Activated naive CD8-positive, alpha-beta T cell treated with anti-CD3 and anti-CD28 coated beads for 36 hours (primary cell): ENCODE measurements around the gene DCHS2. TPM values are rescaled to one million over a fixed set of nuclear protein-coding genes. Genes with fewer than 3 reads are reported as not detected.

Experiments
- DNase-seq: peaks from one replicate; pipeline ENCODE4 v3.0.0; 2021
- H3K27ac Mint-ChIP-seq: one replicate; pipeline ENCODE4 v1.8.0; 2022; ENCODE audit warnings: mild to moderate bottlenecking, moderate library complexity, mixed read lengths
- H3K27me3 Mint-ChIP-seq: one replicate; pipeline ENCODE4 v1.8.0; 2022; ENCODE audit warnings: mild to moderate bottlenecking, mixed read lengths
- H3K36me3 Mint-ChIP-seq: one replicate; pipeline ENCODE4 v1.8.0; 2021; ENCODE audit warnings: mild to moderate bottlenecking, mixed read lengths
- H3K4me1 Mint-ChIP-seq: one replicate; pipeline ENCODE4 v1.8.0; 2021; ENCODE audit warnings: mixed read lengths
- H3K4me3 Mint-ChIP-seq: one replicate; pipeline ENCODE4 v1.8.0; 2022; ENCODE audit warnings: mild to moderate bottlenecking, moderate library complexity, mixed read lengths
- H3K9me3 Mint-ChIP-seq: one replicate; pipeline ENCODE4 v1.8.0; 2022; ENCODE audit warnings: mixed read lengths
- total RNA-seq, 2 experiments: library from RNA; stranded (reverse); gene quantifications; one replicate each; pipeline ENCODE4 v1.2.3, GENCODE V29; 2021

DCHS2 gene
- total RNA-seq, 2 experiments from 2014 or later: not detected

DNA sequence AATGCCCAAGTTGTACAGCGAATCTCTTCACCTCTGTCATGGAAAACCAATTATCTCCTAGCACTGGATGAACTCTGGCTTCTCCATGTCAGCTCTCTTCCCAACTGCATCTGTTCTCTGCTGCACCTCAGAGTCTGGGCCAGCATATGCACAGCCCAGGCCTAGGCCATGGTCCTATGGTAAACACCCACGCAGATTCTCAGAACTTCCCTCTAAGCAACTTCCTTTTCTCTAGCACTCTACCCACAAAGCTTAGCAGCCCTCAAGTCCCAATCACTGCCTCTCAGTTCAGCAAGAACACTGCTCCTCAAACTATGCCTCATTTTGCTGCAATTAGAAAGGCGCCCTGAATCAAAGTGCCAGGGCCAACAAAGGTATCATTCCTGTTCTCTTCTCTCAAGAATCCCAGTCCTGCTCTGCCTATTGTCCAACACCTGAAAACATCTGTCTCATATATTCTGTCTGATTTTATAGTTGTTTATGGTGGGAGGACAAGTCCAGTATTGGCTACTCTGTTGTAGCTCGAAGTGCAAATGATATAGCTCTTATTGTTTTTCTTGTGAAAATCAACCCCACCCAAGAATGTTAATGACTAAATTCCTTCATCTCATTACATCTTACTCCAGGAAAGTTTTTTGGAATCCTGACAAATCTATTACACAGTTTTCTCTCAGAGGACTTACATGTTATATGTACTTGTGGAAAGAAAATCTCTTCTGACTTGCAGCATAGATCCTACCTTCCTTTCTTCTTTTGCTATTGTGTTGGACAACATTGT lies 85.4 kb downstream of the DCHS2 start:
- peaks cover 22% of the 10 kb centered on the region for H3K27me3 Mint-ChIP-seq
- H3K4me3 Mint-ChIP-seq: no peak overlapping the region
- peaks cover 7% of the 10 kb centered on the region for H3K9me3 Mint-ChIP-seq

DNA sequence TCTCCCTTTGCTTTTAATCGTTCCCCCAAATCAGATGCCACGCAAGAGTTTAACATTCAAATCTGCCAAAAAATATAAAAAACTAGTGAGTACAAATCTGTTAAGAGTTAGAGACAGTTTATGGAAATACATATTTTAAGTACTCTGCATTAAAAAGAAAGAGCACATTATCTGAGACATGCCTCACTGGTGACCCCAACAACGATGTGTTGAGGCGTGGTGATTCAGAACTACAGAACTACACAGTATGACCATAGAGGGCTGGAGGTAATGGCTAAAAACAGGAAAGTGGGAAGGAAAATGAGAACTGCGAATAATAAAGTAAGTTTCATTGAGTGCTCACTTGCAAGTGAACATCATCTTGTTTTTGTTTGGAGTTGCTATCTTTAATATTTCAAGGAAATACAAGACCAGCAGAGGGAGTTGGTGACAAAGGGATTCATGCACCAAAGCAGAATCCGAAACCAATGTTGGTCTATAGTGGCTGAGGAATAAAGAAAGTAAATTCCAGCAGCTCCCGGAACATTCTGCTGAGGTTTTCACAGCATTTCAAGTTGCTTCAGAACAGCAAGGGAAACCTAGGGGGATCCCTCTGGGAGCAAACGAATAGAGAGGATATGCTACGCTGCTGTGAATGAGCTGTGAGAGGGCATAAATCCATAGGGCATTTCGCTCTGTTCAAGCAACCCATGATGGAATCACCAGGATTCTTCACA lies 92.2 kb downstream of the DCHS2 start:
- no peak for DNase-seq
- Mint-ChIP-seq H3K27ac (no peak overlapping the region), H3K4me1 (no peaks in the 10 kb centered on the region), H3K36me3 (no peaks in the 10 kb centered on the region), H3K4me3 (no peak overlapping the region), H3K27me3 (peaks cover 12% of the 10 kb centered on the region), H3K9me3 (no peaks in the 10 kb centered on the region)

More for the DNA sequence above, 85.4 kb downstream of the DCHS2 start:
- no peak overlapping the region for H3K27ac Mint-ChIP-seq
- no peak for DNase-seq
- no peaks in the 10 kb centered on the region for H3K4me1 Mint-ChIP-seq
- H3K36me3 Mint-ChIP-seq: no peaks in the 10 kb centered on the region

- Mint-ChIP-seq H3K4me3 (no peak overlapping the region), H3K4me1 (no peaks in the 10 kb centered on the region), H3K9me3 (no peaks in the 10 kb centered on the region), H3K27ac (no peak overlapping the region), H3K36me3 (no peaks in the 10 kb centered on the region), H3K27me3 (peaks cover 18% of the 10 kb centered on the region)
- no peak for DNase-seq
Measured at GRCh38 chr4:154390324-154390723, 101.3 kb downstream of the DCHS2 start.

DNA sequence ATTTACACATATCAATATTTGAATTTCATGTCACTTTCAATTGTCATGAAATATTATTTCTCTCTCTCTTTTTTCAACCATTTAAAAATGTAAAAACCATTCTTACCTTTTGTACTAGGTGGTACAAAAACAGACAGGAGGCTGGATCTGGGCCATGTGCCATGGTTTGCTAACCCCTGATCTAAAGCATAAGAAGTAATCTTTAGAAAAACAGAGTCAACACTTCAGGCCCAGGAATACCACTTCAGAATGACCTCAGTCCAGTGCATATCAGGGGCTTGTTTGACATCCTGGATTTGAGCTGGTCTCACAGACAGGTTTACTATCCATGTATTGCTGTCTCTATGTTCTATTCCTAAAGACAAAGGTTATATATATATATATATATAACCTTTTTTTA lies 102.5 kb downstream of the DCHS2 start:
- no peaks in the 10 kb centered on the region for H3K9me3 Mint-ChIP-seq
- H3K4me3 Mint-ChIP-seq: no peak overlapping the region
- DNase-seq: no peak
- no peaks in the 10 kb centered on the region for H3K36me3 Mint-ChIP-seq
- no peak overlapping the region for H3K27ac Mint-ChIP-seq
- H3K4me1 Mint-ChIP-seq: no peaks in the 10 kb centered on the region
- peaks cover 13% of the 10 kb centered on the region for H3K27me3 Mint-ChIP-seq

DNA sequence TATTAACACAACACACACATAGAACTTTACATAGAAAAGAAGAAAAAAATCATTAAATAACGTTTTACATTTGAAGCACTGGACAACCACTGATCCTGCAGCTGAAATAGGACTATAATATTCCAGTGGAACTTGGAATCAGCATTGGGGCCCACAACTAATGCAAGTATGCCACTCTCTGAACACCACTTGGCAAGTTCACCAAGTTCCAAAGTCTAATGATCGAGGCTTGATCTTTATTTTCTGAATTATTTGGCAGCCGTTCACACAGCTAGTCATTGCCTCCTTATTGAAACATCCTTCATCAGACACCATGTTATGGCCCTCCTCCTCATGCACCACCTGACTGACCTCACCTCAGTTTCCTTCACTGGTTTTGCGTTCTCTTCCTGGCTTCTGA lies 107.6 kb downstream of the DCHS2 start:
- peaks cover 15% of the 10 kb centered on the region for H3K27me3 Mint-ChIP-seq
- no peak for DNase-seq
- H3K9me3 Mint-ChIP-seq: no peaks in the 10 kb centered on the region
- no peaks in the 10 kb centered on the region for H3K4me1 Mint-ChIP-seq
- H3K4me3 Mint-ChIP-seq: no peak overlapping the region
- no peak overlapping the region for H3K27ac Mint-ChIP-seq
- no peaks in the 10 kb centered on the region for H3K36me3 Mint-ChIP-seq

- no peaks in the 10 kb centered on the region for H3K4me1 Mint-ChIP-seq
- H3K9me3 Mint-ChIP-seq: no peaks in the 10 kb centered on the region
- DNase-seq: no peak
- H3K27ac Mint-ChIP-seq: no peak overlapping the region
- no peak overlapping the region for H3K4me3 Mint-ChIP-seq
- peaks cover 19% of the 10 kb centered on the region for H3K27me3 Mint-ChIP-seq
- H3K36me3 Mint-ChIP-seq: no peaks in the 10 kb centered on the region
Measured at GRCh38 chr4:154376486-154376885, 115.1 kb downstream of the DCHS2 start.

- Mint-ChIP-seq H3K27me3 (peaks cover 25% of the 10 kb centered on the region), H3K27ac (no peak overlapping the region), H3K36me3 (no peaks in the 10 kb centered on the region), H3K9me3 (no peaks in the 10 kb centered on the region), H3K4me3 (no peak overlapping the region), H3K4me1 (peaks cover 6% of the 10 kb centered on the region)
- DNase-seq: no peak
Measured at GRCh38 chr4:154368060-154368459, 123.5 kb downstream of the DCHS2 start.

DNA sequence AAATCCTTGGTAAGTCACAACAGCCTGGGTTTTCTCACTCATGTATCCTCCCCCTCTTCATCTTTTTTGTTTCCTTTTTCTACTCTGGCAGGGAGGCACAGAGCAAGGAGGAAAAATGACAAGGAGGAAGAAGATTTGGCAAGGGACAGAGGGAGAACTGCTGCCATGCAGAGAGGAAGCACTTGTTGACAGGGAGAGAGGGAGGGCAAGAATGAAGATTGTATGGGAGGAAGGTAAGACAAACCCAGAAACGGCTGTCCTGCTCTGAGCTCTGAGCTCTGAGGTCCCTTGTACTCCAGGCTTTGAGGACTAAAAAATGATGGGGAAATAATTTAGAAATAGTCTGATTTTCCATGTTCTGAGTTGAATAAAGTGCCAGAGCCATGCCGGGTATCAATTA lies 123.9 kb downstream of the DCHS2 start:
- Mint-ChIP-seq H3K9me3 (no peaks in the 10 kb centered on the region), H3K36me3 (no peaks in the 10 kb centered on the region), H3K4me3 (no peak overlapping the region), H3K27me3 (peaks cover 25% of the 10 kb centered on the region), H3K27ac (no peak overlapping the region), H3K4me1 (peaks cover 6% of the 10 kb centered on the region)
- no peak for DNase-seq

DNA sequence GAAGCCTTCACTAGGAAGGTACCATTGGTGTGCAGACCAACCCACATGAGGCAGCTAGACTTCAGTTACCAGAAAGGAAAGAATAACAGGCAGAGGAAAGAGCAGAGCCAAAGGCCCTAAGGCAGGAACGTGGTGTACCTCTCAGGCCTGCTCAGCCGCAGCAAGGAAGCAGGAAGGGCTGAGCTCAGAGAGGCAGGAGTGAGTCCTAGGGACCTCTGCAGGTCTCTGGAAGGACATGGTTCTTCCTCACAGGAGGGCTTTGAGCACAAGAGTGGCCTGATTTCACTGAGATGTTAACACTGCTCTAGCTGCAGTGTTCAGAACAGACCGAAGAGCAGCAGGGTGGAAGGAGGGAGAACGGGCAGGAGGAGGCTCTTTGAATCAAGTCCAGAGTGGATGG lies 124.6 kb downstream of the DCHS2 start:
- no peak overlapping the region for H3K4me3 Mint-ChIP-seq
- no peak overlapping the region for H3K27ac Mint-ChIP-seq
- DNase-seq: no peak
- H3K9me3 Mint-ChIP-seq: no peaks in the 10 kb centered on the region
- peaks cover 23% of the 10 kb centered on the region for H3K27me3 Mint-ChIP-seq
- peaks cover 6% of the 10 kb centered on the region for H3K4me1 Mint-ChIP-seq
- H3K36me3 Mint-ChIP-seq: no peaks in the 10 kb centered on the region

DNA sequence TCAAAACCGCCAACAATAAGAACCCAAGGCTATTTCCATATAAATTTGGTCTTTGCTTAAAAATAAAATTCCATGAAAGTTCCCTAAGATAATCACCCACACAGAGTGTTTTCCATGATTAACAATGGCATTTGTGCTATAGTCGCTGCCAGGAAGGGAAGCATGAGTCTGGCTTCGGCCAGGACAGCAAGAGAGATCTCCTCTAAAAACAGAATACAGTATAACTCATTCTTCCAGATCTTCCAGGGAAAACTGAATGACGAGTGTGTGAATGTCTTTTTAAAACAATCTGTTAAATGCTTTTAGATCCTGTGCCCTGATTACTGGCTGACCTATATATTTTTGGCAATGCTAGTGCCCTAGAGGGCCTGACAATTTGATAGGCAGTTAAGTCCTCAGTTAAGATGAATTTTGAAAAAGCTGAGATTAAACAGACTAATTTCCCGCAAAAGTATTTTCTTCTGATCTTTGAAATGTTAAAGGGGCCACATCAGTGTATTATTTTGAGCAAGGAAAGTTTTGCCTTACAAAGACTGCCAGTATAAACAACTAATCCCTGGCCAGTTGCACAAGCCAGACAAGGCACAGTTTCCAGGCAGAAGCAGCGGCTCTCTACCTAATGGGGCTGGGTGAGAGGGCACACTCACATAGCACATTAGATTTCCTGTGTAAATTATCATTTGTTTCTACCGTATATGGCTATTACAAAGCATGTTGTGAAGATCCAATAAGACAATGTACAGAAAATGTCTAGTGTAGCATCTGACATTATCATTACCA lies 127.3 kb downstream of the DCHS2 start:
- Mint-ChIP-seq H3K9me3 (no peaks in the 10 kb centered on the region), H3K36me3 (no peaks in the 10 kb centered on the region), H3K27ac (no peak overlapping the region), H3K4me3 (no peak overlapping the region), H3K4me1 (peaks cover 21% of the 10 kb centered on the region), H3K27me3 (peaks cover 3% of the 10 kb centered on the region)
- no peak for DNase-seq

DNA sequence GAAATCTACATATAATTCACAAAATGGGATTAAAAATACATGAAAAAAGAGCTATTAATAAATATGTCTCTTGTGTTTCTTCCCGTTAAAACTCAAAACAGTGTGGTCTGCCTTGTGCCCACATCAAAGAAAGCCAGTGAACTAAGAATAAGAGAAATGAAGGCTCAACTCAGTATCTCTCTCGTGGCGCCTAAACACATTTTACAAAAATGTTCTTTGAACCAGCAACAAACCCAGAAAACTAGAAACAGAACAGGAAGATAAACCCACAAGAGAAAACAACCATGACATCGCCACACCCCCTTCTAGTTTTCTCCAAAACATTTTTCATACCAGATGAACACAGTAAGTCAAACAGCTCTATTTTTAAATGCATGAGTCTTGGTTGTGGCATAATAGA lies 130.1 kb downstream of the DCHS2 start:
- Mint-ChIP-seq H3K27me3 (no peaks in the 10 kb centered on the region), H3K4me3 (no peak overlapping the region), H3K9me3 (no peaks in the 10 kb centered on the region), H3K36me3 (no peaks in the 10 kb centered on the region), H3K4me1 (peaks cover 15% of the 10 kb centered on the region), H3K27ac (no peak overlapping the region)
- DNase-seq: no peak

GRCh38 chr4:154360491-154360890 lies 131.1 kb downstream of the DCHS2 start:
- Mint-ChIP-seq H3K27me3 (no peaks in the 10 kb centered on the region), H3K9me3 (no peaks in the 10 kb centered on the region), H3K4me1 (peaks cover 15% of the 10 kb centered on the region), H3K27ac (no peak overlapping the region), H3K36me3 (no peaks in the 10 kb centered on the region), H3K4me3 (no peak overlapping the region)
- no peak for DNase-seq

- no peak for DNase-seq
- Mint-ChIP-seq H3K36me3 (no peaks in the 10 kb centered on the region), H3K27me3 (no peaks in the 10 kb centered on the region), H3K9me3 (no peaks in the 10 kb centered on the region), H3K4me1 (no peaks in the 10 kb centered on the region), H3K4me3 (no peak overlapping the region), H3K27ac (no peak overlapping the region)
Measured at GRCh38 chr4:154354883-154355282, 136.7 kb downstream of the DCHS2 start.

- peaks cover 3% of the 10 kb centered on the region for H3K27me3 Mint-ChIP-seq
- H3K4me3 Mint-ChIP-seq: no peak overlapping the region
- H3K36me3 Mint-ChIP-seq: no peaks in the 10 kb centered on the region
- no peak for DNase-seq
- H3K4me1 Mint-ChIP-seq: no peaks in the 10 kb centered on the region
- H3K9me3 Mint-ChIP-seq: no peaks in the 10 kb centered on the region
- no peak overlapping the region for H3K27ac Mint-ChIP-seq
Measured at GRCh38 chr4:154349829-154350228, 141.8 kb downstream of the DCHS2 start.

DNA sequence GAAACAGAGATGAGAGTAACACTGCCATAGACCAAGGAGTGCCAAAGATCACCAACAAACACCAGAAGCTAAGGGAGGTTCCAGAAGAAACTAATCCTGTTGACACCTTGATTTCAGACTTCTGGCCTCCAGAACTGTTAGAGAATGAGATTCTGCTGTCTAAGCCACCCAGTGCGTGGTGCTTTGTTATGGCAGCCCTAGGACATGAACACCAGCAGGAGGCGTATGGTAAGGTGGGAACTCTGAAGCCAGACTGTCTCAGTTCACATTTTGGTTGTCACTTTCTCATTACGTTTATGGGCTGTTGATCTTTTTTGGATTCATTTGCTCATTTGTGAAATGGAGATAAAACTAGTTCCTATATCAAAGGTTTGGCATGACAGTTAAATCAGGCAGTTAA lies 142.9 kb downstream of the DCHS2 start:
- H3K27ac Mint-ChIP-seq: no peak overlapping the region
- DNase-seq: no peak

More for the DNA sequence above, 142.9 kb downstream of the DCHS2 start:
- H3K27me3 Mint-ChIP-seq: peaks cover 3% of the 10 kb centered on the region
- no peaks in the 10 kb centered on the region for H3K4me1 Mint-ChIP-seq
- H3K9me3 Mint-ChIP-seq: no peaks in the 10 kb centered on the region
- no peak overlapping the region for H3K4me3 Mint-ChIP-seq
- H3K36me3 Mint-ChIP-seq: no peaks in the 10 kb centered on the region
